ENCODE results near the gene CTNNBIP1.
"Not testable (repeated sequence)": the region's sequence is repeated elsewhere in the genome, so short reads cannot be mapped to it uniquely, and the experiment has no call there.

CTNNBIP1 gene

GRCh38 chr1:9815150-9815549 is 94.9 kb downstream of the CTNNBIP1 start:
- Histone ChIP-seq H3K4me1 (ENCODE audit: insufficient read depth, insufficient read length) (no peaks in the 10 kb centered on the region), H3K9me3 (ENCODE audit: insufficient read depth, low read length) (no peaks in the 10 kb centered on the region), H3K27me3 (ENCODE audit: insufficient read depth, insufficient read length) (no peaks in the 10 kb centered on the region), H3K9ac (ENCODE audit: insufficient read length, low read depth) (no peak overlapping the region), H3K36me3 (ENCODE audit: insufficient read depth, insufficient read length, low read length) (no peaks in the 10 kb centered on the region), H3K4me3 (ENCODE audit: insufficient read length, low read depth) (no peak overlapping the region)
- no peak for TF ChIP-seq ZNF274 (IDR thresholded peaks at IDR 0.05; ENCODE audit: low read depth, low read length)
- no peak for TF ChIP-seq YY1 (IDR thresholded peaks at IDR 0.05; ENCODE audit: insufficient read depth, insufficient read length)
- no peak for TF ChIP-seq SUZ12 (IDR thresholded peaks at IDR 0.05; ENCODE audit: extremely low read depth, insufficient read depth, insufficient read length)
- DNase-seq (ENCODE audit: low read depth, low spot score): no peak

- no peak for DNase-seq (ENCODE audit: low read depth, low spot score)
- TF ChIP-seq SUZ12 (IDR thresholded peaks at IDR 0.05; ENCODE audit: extremely low read depth, insufficient read depth, insufficient read length): no peak
- TF ChIP-seq ZNF274 (IDR thresholded peaks at IDR 0.05; ENCODE audit: low read depth, low read length): no peak
- TF ChIP-seq YY1 (IDR thresholded peaks at IDR 0.05; ENCODE audit: insufficient read depth, insufficient read length): no peak
- Histone ChIP-seq H3K27me3 (ENCODE audit: insufficient read depth, insufficient read length) (no peaks in the 10 kb centered on the region), H3K4me3 (ENCODE audit: insufficient read length, low read depth) (no peak overlapping the region), H3K9me3 (ENCODE audit: insufficient read depth, low read length) (no peaks in the 10 kb centered on the region), H3K9ac (ENCODE audit: insufficient read length, low read depth) (no peak overlapping the region), H3K36me3 (ENCODE audit: insufficient read depth, insufficient read length, low read length) (no peaks in the 10 kb centered on the region), H3K4me1 (ENCODE audit: insufficient read depth, insufficient read length) (no peaks in the 10 kb centered on the region)
These were observed 95.5 kb downstream of the CTNNBIP1 start for GRCh38 chr1:9814619-9815018.

DNA sequence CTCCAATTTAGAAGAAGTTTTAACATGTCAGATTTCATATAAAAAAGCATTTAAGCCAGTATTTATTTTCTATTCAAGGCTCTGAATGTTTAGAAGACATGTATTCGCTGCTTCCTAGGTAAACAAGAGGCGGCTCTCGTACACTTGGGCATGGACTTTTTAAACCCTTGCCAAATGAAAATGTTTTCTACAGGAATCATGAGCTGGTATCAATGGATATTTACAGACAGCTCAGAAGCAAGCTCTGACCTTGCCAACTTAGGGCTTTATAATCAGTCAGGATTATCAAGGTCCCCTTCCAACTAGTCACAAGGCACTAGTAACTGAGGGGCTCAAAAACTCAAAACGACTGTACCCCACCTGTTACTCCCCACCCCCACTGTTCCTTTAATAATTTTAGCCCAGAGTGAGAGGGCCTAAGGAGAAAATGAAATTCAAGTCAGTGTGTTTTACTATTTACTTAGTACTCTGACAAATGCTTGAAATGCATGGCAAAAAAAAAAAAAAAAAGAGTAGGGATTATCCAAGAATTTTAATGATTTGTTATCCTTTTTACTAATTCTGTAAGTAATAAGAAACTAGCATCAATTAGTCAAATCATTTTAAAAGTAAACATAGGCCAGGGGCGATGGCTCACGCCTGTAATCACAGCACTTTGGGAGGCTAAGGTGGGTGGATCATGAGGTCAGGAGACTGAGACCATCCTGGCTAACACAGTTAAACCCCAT is 98.7 kb downstream of the CTNNBIP1 start:
- H3K27me3 ChIP-seq (ENCODE audit: insufficient read depth, insufficient read length): no peaks in the 10 kb centered on the region
- H3K9me3 ChIP-seq (ENCODE audit: insufficient read depth, low read length): no peaks in the 10 kb centered on the region
- TF ChIP-seq SUZ12 (IDR thresholded peaks at IDR 0.05; ENCODE audit: extremely low read depth, insufficient read depth, insufficient read length): no peak
- no peak for TF ChIP-seq YY1 (IDR thresholded peaks at IDR 0.05; ENCODE audit: insufficient read depth, insufficient read length)
- no peak for TF ChIP-seq ZNF274 (IDR thresholded peaks at IDR 0.05; ENCODE audit: low read depth, low read length)

GRCh38 chr1:9809100-9809510 is 101.0 kb downstream of the CTNNBIP1 start:
- H3K9me3 ChIP-seq (ENCODE audit: insufficient read depth, low read length): no peaks in the 10 kb centered on the region
- no peak overlapping the region for H3K9ac ChIP-seq (ENCODE audit: insufficient read length, low read depth)
- peaks cover 6% of the 10 kb centered on the region for H3K4me1 ChIP-seq (ENCODE audit: insufficient read depth, insufficient read length)
- H3K4me3 ChIP-seq (ENCODE audit: insufficient read length, low read depth): no peak overlapping the region
- peaks cover 5% of the 10 kb centered on the region for H3K36me3 ChIP-seq (ENCODE audit: insufficient read depth, insufficient read length, low read length)
- no peak for DNase-seq (ENCODE audit: low read depth, low spot score)
- no peaks in the 10 kb centered on the region for H3K27me3 ChIP-seq (ENCODE audit: insufficient read depth, insufficient read length)
- TF ChIP-seq YY1 (IDR thresholded peaks at IDR 0.05; ENCODE audit: insufficient read depth, insufficient read length): no peak
- TF ChIP-seq ZNF274 (IDR thresholded peaks at IDR 0.05; ENCODE audit: low read depth, low read length): no peak
- TF ChIP-seq SUZ12 (IDR thresholded peaks at IDR 0.05; ENCODE audit: extremely low read depth, insufficient read depth, insufficient read length): no peak

More for the DNA sequence above, 98.7 kb downstream of the CTNNBIP1 start:
- peaks cover 6% of the 10 kb centered on the region for H3K4me1 ChIP-seq (ENCODE audit: insufficient read depth, insufficient read length)
- no peak overlapping the region for H3K9ac ChIP-seq (ENCODE audit: insufficient read length, low read depth)
- no peak for DNase-seq (ENCODE audit: low read depth, low spot score)
- no peak overlapping the region for H3K4me3 ChIP-seq (ENCODE audit: insufficient read length, low read depth)
- H3K36me3 ChIP-seq (ENCODE audit: insufficient read depth, insufficient read length, low read length): peaks cover 5% of the 10 kb centered on the region

- no peak overlapping the region for H3K4me3 ChIP-seq (ENCODE audit: insufficient read length, low read depth)
- H3K27me3 ChIP-seq (ENCODE audit: insufficient read depth, insufficient read length): no peaks in the 10 kb centered on the region
- H3K9me3 ChIP-seq (ENCODE audit: insufficient read depth, low read length): no peaks in the 10 kb centered on the region
- no peak overlapping the region for H3K9ac ChIP-seq (ENCODE audit: insufficient read length, low read depth)
- TF ChIP-seq SUZ12 (IDR thresholded peaks at IDR 0.05; ENCODE audit: extremely low read depth, insufficient read depth, insufficient read length) (no peak), ZNF274 (IDR thresholded peaks at IDR 0.05; ENCODE audit: low read depth, low read length) (no peak), YY1 (IDR thresholded peaks at IDR 0.05; ENCODE audit: insufficient read depth, insufficient read length) (no peak)
- H3K4me1 ChIP-seq (ENCODE audit: insufficient read depth, insufficient read length): peaks cover 6% of the 10 kb centered on the region
- peaks cover 5% of the 10 kb centered on the region for H3K36me3 ChIP-seq (ENCODE audit: insufficient read depth, insufficient read length, low read length)
- no peak for DNase-seq (ENCODE audit: low read depth, low spot score)
These were observed 101.6 kb downstream of the CTNNBIP1 start for GRCh38 chr1:9808459-9808858.

DNA sequence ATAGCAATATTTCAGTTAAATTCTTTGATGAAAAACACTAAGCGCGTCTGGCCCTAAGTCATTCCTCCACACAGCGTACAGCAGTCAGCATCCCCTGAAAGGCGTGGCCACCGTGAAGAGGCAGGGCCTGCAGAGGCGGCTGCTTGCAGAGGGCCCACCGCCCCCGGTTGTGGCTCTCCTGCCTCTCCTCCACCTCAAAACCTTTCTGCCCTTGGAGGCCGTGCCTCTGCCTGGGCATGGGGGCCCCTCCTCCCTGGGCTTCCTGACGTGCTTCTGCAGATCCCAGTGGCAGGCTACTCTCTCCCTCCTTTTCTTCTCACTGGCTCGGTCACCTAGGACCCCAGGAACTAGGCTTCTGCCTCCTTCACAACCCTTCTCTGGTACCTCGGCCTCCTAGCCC is 102.5 kb downstream of the CTNNBIP1 start:
- Histone ChIP-seq H3K9me3 (ENCODE audit: insufficient read depth, low read length) (no peaks in the 10 kb centered on the region), H3K27me3 (ENCODE audit: insufficient read depth, insufficient read length) (no peaks in the 10 kb centered on the region), H3K4me3 (ENCODE audit: insufficient read length, low read depth) (no peak overlapping the region), H3K36me3 (ENCODE audit: insufficient read depth, insufficient read length, low read length) (peaks cover 5% of the 10 kb centered on the region), H3K9ac (ENCODE audit: insufficient read length, low read depth) (no peak overlapping the region), H3K4me1 (ENCODE audit: insufficient read depth, insufficient read length) (peaks cover 6% of the 10 kb centered on the region)
- no peak for DNase-seq (ENCODE audit: low read depth, low spot score)
- TF ChIP-seq ZNF274 (IDR thresholded peaks at IDR 0.05; ENCODE audit: low read depth, low read length): no peak
- no peak for TF ChIP-seq YY1 (IDR thresholded peaks at IDR 0.05; ENCODE audit: insufficient read depth, insufficient read length)
- TF ChIP-seq SUZ12 (IDR thresholded peaks at IDR 0.05; ENCODE audit: extremely low read depth, insufficient read depth, insufficient read length): no peak

GRCh38 chr1:9805972-9806371 is 104.1 kb downstream of the CTNNBIP1 start:
- not testable (repeated sequence) for H3K9me3 ChIP-seq (ENCODE audit: insufficient read depth, low read length); H3K27me3 ChIP-seq (ENCODE audit: insufficient read depth, insufficient read length); H3K4me3 ChIP-seq (ENCODE audit: insufficient read length, low read depth); H3K9ac ChIP-seq (ENCODE audit: insufficient read length, low read depth); H3K36me3 ChIP-seq (ENCODE audit: insufficient read depth, insufficient read length, low read length); H3K4me1 ChIP-seq (ENCODE audit: insufficient read depth, insufficient read length); DNase-seq (ENCODE audit: low read depth, low spot score)
